Measurements from ENCODE around the gene HBG2.
"Not testable (repeated sequence)": the region's sequence is repeated elsewhere in the genome, so short reads cannot be mapped to it uniquely, and the experiment has no call there.

The HBG2 gene

DNA sequence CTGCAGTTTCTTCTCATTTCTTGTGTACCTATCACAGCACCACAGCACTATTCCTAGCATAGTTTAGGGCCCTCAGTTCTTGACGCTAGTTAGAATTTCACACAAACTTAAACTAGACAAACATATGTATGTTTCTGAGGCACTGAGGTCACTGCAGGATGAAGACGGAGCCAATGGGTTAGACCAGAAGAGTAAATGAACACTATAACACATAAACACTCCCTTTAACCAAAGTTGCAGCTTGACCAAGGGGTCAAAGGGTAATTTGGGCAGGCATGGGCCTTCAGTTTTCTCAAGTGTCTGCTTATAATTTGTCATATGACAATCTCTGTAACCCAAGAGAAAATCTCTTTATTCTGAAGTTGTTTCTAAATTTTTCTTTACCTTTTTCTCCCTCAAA, 28.0 kb upstream of the HBG2 start:
- no peak for DNase-seq (ENCODE audit: low read depth, low spot score)

- no peak for DNase-seq (ENCODE audit: low read depth, low spot score)
These were observed 27.0 kb upstream of the HBG2 start for GRCh38 chr11:5281596-5281995.

DNA sequence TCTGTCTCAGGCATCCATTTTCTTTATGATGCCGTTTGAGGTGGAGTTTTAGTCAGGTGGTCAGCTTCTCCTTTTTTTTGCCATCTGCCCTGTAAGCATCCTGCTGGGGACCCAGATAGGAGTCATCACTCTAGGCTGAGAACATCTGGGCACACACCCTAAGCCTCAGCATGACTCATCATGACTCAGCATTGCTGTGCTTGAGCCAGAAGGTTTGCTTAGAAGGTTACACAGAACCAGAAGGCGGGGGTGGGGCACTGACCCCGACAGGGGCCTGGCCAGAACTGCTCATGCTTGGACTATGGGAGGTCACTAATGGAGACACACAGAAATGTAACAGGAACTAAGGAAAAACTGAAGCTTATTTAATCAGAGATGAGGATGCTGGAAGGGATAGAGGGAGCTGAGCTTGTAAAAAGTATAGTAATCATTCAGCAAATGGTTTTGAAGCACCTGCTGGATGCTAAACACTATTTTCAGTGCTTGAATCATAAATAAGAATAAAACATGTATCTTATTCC, 26.1 kb upstream of the HBG2 start:
- peak; percentile 89 for DNase-seq (ENCODE audit: low read depth, low spot score)

- no peak for DNase-seq (ENCODE audit: low read depth, low spot score)
These were observed 25.0 kb upstream of the HBG2 start for GRCh38 chr11:5279471-5280090.

GRCh38 chr11:5277807-5278382, 23.3 kb upstream of the HBG2 start:
- DNase-seq (ENCODE audit: low read depth, low spot score) = no peak

- DNase-seq (ENCODE audit: low read depth, low spot score) = no peak
These were observed 22.1 kb upstream of the HBG2 start for GRCh38 chr11:5276697-5277096.

DNA sequence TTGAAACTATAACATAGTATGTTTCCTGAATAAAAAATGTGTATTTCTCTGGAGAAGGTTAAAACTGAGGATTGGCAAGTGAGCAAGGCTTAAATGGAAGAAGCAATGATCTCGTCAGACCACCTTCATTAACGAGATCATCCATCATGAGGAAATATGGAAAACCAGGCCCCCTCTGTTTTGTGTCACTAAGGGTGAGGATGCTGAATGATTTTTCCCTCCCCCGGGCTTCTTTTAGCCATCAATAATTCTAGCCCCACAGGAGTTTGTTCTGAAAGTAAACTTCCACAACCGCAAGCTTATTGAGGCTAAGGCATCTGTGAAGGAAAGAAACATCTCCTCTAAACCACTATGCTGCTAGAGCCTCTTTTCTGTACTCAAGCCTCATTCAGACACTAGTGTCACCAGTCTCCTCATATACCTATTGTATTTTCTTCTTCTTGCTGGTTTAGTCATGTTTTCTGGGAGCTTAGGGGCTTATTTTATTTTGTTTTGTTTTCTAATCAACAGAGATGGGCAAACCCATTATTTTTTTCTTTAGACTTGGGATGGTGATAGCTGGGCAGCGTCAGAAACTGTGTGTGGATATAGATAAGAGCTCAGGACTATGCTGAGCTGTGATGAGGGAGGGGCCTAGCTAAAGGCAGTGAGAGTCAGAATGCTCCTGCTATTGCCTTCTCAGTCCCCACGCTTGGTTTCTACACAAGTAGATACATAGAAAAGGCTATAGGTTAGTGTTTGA, 21.0 kb upstream of the HBG2 start:
- DNase-seq (ENCODE audit: low read depth, low spot score) = no peak

- no peak for DNase-seq (ENCODE audit: low read depth, low spot score)
These were observed 19.8 kb upstream of the HBG2 start for GRCh38 chr11:5274395-5274794.

GRCh38 chr11:5272395-5273017, 17.9 kb upstream of the HBG2 start:
- DNase-seq (ENCODE audit: low read depth, low spot score) = no peak

DNA sequence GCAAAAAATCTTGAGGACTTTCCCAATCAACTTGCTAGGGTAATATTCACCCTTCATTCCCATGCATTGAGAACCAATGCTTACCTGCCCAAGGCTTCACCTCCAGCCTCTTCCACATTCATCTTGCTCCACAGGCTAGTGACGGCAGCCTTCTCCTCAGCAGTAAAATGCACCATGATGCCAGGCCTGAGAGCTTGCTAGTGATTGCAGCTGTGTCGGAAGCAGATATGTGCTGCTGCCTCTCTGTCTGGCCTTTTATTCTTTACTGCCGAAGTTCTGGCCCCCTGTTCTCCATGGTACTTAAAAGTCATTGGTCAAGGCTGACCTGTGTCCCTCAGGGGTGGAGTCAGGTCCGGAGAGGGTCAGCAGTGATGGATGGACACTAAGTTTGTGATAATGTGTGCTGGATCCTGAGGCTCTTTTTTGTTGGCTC, 15.2 kb upstream of the HBG2 start, which contains the start of gene HBE1:
TSS of gene HBE1 (minus strand) at position 231 of the 433 bp plus-strand sequence. CDS start at position 176, 55 bp downstream.
- no peak for DNase-seq (ENCODE audit: low read depth, low spot score)

- DNase-seq (ENCODE audit: low read depth, low spot score) = no peak
These were observed 12.5 kb upstream of the HBG2 start for GRCh38 chr11:5267033-5267563.

DNA sequence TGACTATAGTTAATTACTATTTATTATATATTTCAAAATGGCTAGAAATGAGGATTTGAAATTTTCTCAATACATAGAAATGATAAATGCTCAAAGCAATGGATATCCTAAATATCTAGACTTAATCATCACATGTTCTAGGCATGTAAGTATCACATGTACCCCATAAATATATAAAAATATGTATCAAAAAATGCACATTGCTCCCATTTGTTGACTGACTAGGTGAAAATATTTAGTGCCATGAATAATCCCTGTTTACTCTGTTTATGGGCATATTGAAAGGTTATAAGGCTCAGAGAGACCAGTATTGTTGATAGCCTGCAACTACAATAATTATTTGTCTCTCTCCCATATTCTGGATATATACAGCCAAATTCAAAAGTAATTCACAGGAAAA, 12.0 kb upstream of the HBG2 start:
- DNase-seq (ENCODE audit: low read depth, low spot score) = no peak

DNA sequence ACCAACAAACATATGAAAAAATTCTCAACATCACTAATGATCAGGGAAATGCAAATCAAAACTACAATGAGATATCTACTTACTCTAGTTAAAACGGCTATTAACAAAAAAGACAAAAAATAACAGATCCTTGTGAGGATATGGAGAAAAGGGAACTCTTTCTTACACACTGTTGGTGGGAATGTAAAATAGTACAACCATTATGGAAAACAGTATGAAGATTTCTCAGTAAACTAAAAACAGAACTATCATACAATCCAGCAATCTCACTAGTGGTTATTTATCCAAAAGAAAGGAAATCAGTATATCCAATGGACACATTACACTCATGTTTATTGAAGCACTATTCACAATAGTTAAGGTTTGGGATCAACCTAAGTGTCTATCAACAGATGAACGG, 11.3 kb upstream of the HBG2 start:
- no peak for DNase-seq (ENCODE audit: low read depth, low spot score)

DNA sequence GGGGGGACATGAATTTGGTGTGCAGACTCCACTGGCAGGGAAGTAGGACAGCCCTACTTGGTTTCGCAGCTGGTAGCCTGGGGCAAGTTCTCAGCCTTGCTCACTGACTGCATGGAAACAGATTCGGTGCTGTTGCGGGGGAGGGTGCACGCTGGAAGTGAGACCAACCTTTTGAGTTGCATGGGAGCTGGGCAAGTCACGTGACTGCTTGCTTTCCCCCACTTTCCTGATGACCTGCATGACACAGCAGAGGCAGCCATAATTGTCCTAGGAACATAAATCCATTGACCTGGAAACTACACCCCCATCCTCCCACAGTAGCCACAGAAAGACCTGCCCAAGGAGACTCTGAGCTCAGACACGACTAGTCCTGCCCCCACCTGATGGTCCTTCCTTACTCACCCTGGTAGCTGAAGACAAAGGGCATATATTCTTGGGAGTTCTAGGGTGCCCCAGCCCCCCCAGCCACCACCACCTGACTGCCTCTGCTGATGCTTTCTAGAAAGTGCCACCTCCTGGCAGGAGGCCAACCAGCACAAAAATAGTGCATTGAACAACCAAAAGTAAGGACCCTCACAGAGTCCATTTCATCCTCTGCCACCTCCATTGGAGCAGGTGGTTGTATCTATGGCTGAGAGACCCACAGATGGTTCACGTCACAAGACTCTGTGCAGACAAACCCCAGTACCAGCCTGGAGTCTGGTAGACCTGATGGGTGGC, 4.1 kb upstream of the HBG2 start:
- DNase-seq (ENCODE audit: low read depth, low spot score) = peak; percentile 87

DNA sequence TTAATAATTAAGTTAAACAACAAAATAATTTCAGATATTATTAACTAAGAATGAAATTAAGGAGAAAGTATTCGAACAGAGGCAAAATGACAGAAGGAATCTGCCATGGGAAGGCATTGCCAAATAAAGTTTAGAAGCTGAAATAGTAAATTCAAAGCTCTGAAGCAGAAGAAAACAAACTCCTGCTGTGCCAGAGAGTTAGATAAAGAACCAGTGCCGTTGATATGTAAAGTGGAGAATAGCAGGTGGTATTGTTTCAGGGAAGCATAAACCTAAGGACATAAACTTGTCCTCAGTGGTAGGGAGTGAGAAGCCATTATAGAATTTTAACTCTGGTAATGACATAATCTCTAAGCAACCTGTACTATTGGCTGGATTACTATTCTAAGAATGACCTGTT, 2.7 kb upstream of the HBG2 start:
- no peak for DNase-seq (ENCODE audit: low read depth, low spot score)

DNA sequence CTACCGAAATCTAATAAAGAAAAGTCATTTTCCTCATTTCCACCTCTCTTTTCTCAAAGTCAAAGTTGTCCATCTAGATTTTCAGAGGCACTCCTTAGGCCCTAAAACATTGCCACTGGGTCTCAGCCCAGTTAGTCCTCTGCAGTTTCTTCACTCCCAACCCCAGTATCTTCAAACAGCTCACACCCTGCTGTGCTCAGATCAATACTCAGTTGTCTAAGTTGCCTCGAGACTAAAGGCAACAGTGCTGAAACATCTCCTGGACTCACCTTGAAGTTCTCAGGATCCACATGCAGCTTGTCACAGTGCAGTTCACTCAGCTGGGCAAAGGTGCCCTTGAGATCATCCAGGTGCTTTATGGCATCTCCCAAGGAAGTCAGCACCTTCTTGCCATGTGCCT, 558 bp downstream of the HBG2 start:
- DNase-seq (ENCODE audit: low read depth, low spot score) = not testable (repeated sequence)

DNA sequence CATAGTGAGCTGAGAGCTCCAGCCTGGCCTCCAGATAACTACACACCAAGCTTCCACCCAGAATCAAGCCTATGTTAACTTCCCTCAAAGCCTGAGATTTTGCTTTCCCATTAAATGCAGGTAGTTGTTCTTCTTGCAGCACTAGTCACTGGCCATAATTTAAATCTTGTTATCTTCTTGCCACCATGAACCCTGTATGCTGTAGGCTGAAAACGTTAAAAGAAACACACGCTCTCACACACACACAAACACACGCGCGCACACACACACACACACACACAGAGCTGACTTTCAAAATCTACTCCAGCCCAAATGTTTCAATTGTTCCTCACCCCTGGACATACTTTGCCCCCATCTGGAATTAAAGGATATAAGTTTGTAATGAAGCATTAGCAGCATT, 1.1 kb downstream of the HBG2 start:
- not testable (repeated sequence) for DNase-seq (ENCODE audit: low read depth, low spot score)

DNA sequence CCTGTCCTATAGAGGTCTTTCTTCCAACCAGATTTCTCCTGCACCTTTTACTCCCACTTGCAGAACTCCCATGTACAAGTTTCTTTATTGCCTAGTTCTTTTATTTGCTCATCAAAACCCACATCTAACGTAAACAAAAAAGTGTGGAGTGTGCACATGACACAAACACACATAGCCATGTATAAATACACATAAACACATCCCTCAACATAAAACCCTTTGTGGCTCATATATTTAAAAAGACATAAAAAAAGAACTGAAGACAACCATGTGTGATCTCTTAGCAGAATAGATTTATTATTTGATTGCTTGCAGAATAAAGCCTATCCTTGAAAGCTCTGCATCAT, 1.7 kb downstream of the HBG2 start:
- no peak for DNase-seq (ENCODE audit: low read depth, low spot score)

DNA sequence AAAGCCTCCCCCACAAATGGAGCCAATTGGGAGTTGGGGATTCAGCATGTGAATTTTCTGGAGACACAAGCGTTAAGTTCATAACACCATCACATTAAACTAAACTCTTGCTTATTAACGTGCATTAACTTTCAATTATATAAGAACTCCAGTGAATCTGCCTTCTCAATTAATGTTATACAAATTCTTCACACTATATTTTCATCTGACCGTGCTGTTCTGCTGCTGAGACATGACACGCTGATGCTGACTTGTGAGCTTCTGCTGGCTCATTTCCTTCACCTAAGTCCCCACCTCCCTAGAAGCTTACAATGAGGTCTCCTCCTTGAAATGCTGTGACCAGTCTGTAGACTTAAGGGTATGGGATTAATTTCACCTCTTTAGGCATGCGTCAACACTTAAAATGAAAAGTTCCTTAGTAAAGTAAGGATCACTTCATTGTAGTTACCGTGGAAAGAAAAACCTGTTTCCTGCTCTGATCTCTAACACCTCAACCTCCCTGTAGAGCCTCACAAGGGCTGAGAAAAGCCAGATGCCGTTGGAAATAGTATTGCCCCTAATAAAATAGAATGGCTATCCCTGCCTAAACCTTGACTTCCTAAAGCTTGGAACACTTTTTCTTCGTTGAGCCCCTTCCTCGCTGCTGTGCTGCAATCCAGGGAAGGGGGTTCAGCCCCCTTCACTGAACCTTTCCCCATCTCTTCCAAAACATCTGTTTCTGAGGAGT, 2.2 kb downstream of the HBG2 start:
- DNase-seq (ENCODE audit: low read depth, low spot score) = no peak

DNA sequence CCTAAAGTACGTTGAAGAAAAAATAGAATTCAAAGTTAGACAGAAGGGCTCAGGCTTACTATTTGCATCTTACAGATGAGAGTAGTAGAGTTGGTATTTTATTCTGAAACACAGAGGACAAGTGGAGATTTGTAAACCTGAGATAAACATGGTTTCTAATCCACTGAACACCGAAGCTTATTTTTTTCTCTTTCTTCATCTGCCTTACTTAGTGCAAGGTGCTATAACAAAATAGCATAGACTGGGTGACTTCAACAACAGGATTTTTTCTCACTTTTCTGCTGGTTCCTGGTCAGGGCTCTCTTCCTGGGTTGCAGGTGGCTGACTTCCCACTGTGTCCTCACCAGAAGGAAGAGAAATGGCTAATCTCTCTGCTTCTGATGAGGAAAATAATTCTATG, 2.8 kb downstream of the HBG2 start:
- no peak for DNase-seq (ENCODE audit: low read depth, low spot score)

All from ELF-1 (cell line).